HG03565 (cell line): ENCODE data around the gene ANGPT4.

Source experiments
- ATAC-seq: cut with Tn5 transposase; IDR thresholded peaks from one replicate; pipeline ENCODE4 v1.9.1; 2021; ENCODE audit warnings: mild to moderate bottlenecking, moderate library complexity; ENCODE audit not compliant: unreplicated experiment

The ANGPT4 gene, protein sequence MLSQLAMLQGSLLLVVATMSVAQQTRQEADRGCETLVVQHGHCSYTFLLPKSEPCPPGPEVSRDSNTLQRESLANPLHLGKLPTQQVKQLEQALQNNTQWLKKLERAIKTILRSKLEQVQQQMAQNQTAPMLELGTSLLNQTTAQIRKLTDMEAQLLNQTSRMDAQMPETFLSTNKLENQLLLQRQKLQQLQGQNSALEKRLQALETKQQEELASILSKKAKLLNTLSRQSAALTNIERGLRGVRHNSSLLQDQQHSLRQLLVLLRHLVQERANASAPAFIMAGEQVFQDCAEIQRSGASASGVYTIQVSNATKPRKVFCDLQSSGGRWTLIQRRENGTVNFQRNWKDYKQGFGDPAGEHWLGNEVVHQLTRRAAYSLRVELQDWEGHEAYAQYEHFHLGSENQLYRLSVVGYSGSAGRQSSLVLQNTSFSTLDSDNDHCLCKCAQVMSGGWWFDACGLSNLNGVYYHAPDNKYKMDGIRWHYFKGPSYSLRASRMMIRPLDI

DNA sequence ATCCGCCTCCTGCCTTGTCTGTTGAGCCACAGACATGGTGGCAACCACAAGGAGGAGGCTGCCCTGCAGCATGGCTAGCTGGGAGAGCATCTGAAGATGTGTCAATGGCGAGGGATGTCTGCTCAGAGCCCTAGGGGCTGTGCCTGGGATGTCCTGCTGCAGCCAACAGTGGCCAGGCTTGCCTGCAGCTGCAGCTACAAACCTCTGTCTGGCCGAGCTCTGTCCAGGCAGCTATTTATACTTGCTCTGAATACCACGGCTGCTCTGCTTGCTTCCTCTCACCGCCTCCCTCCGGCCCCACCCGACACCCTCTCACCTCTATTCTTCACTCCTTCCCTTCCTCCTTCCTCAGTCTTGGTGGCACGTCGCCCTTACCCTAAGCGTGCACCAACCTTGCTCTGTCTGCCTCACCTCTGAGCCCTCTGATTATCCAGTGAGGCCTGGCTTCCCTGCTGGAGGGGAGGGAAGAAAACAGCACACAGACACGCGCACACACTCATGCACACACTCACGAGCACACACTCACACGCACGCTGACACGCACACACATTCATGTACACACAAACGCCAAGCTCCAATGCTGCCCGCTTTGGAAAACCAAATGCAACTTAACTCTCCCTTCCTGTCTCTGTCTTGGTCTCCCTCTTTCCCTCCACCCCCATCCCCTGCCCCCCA, at the start of gene ANGPT4:
Gene ANGPT4 (minus strand): TSS at position 210 of the 675 bp plus-strand sequence. CDS start 120 bp downstream, at position 90.
- no peak for ATAC-seq

DNA sequence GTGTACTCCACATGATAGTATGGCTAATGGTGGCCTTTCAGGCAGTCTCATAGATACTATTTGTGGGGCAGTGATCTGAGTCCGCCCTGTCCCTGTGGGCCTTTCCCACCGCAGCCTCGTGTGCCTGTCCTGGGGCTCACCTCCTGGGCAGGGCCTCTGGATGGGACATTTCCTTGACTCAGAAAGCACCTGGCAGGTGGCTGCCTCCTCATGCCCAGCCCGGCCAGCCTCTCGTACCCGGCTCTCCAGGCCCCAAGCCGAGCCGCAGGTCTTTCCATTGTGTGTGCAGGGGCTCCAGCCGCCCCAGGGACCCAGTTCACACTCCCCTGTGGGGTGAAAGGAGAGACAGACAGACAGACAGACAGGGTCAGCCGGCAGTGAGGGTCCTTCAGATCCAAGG, 47.7 kb upstream of the ANGPT4 start:
- no peak for ATAC-seq

DNA sequence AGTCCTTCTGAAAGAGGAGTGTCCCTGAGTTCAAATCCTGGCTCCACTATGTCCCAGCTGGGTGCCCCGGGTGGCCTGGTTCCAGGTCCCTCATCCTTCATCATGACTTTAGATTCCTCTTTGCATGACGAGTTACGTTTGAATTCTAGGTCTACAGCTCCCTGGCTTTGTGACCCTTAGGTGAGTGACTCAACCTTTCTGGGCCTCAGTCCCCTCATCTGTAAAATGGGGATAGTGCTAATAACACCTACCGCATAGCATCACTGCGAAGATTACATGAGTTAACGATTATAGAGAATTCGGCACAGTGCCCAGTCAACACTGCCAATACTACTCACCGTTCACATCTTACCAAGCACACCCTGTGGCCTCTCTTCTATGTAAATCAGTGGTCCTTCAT, 46.5 kb upstream of the ANGPT4 start:
- no peak for ATAC-seq

DNA sequence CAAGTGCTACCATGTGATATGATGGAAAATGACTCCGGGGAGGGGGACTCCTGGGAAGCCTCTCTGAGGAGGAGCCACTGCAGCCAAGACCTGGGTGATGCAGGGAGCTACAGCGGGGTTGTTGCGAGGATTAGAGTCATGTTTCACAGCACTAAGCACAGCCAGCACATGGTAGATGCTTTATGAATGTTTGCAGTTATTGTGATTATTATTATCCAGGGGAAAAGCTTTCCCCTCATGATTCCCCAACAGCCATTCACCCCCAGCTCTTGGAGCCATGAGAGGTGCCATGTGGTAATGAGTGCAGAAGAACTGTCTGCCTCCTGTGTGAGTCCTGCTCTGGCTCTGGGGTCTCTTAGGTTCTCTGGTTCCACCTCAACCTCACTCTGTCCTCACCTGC, 46.1 kb upstream of the ANGPT4 start:
- ATAC-seq = no peak

DNA sequence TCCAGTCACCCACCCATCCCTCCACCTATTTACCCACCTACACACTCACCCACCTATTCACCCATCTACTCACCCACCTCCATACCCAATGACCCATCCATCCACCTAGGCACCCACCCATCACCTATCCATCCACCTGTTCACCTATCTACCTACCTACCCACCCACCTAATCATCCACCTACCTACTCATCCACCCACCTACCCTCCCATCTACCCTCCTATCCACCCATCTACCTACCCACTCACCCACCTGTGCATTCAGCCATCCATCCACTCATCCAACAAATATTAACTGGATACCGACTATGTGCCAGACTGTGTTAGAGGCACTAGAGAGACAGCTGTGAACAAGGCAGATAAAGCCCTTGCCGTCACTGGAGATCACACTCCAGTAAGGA, 45.6 kb upstream of the ANGPT4 start:
- no peak for ATAC-seq

DNA sequence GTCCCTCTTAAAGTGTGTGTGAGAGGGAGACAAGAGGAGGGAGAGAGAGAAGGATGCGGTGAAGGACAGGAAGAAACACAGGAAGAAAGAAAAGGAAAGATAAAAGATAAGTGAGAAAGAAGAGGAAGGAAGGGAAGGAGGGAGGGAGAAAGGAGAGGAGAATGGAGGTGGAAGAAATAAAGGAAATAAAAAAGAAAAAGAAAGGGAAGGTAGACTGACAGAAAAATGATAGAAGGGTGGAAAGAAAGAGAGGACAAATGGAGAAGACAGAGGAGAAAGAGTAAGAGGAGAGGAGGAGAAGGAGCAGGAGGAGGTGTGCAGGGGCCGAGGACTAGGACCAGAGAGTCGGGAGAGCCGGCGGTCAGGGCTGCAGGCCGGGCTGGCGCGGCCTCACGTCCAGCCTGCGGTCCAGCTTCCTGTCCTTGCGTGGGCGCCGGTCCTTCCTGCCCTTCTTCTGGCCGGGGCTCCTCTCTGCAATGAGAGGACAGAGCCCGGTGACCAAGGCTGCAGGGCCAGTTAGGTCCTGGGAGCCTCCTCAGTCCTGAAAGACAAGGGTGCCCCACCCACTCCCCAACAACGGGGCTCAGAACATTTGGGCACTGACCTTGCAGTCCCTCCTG, 44.0 kb upstream of the ANGPT4 start:
- no peak for ATAC-seq

DNA sequence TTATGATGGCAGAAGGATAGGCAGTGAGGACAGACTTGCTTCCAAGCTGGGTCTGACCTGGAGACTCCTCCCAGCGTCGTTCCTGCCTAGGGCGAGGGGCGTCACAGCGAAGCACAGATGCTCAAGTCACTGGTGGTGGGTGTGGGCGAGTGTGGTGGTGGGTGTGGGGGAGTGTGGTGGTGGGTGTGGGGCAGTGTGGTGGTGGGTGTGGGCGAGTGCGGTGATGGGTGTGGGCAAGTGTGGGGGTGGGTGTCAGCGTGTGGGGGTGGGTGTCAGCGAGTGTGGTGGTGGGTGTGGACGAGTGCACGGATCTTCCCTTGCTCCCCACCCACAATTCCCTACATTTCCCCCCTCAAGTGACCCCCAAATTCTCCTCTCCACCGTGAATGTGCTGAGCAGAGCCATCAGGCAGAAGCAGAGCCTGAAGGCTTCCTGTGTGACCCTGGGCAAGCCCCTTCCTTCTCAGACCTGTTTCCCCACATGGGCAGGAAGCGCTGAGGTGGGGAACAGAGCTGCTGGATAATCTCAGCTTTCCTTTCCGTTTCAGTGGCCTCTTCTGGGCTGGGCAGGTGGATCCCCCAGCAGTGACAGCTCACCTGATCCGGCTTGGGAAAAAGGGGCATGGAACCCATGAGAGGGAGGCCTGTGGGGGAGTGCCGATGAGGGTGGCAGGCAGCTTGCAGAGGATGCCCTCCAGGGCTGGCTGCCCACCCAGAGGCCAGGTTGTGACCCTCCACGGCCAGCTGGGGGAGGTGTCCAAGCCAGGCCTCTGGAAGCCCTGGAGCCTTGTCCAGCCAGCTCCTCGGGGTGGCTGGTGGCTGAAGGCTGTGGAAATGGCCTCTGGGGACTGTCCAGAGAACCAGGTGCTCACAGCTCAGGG, 43.0 kb upstream of the ANGPT4 start:
- ATAC-seq = no peak

DNA sequence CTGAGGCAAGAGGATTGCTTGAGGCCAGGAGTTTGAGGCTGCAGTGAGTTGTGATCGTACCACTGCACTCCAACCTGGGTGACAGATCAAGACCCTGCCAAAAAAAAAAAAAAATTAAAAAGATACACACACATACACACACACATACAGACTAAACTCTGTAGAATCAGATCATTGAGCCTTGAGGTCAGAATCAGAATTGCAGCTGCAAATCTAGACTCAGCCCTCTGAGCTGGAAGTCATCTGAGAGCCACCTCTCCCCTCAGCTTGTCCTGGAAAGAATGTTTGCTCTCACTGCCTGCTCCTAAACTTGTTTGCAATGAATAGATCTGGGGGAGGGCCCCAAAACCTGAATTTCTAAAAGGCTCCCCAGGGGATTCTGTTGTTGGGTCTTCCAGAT, 41.4 kb upstream of the ANGPT4 start:
- ATAC-seq = no peak

DNA sequence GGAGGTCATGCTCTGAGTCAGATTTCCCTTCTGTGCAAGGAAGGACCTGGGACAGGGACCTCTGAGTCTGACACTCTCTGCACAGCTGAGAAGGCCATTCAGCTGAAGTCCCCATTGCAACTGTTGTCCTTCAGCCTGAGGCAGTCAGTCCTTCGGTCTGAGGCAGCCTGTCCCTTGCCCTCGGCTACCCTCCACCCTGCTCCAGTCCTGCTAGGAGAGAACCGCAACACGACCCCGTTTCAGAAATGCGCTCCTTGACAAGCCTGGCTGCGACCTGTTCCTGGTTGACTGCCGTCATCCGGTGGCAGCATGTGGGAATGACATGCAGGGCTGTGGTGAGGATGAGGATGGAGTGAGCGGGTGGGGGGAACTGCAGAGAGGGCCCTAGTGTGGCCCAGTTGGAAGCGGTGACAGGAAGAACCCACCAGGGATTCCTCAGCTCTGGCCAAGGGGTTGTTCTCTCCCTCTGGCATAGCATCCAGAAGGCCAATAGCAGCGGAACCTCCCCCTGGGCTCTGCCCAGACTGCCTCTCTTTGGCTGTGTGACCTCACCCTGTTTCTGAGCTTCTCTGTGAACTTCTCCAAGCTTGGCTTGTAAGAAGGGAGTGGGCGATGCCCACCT, 40.3 kb upstream of the ANGPT4 start:
- ATAC-seq = no peak

DNA sequence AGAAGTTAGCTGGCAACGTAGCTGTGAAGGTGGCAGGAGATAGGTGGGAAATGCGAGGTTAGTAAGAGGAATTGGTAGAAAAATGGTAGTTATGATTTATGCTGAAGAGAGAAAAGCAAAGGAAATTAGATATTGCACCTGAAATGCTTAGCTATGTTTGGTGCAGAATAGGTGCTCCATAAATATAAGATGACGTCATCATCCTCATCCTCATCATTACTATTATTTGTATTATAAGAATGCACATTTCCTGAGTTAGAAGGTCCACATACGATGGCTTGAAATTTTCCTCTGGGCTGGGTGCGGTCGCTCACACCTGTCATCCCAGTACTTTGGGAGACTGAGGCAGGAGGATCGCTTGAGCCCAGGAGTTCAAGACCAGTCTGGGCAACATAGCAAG, 39.5 kb upstream of the ANGPT4 start:
- ATAC-seq = no peak

DNA sequence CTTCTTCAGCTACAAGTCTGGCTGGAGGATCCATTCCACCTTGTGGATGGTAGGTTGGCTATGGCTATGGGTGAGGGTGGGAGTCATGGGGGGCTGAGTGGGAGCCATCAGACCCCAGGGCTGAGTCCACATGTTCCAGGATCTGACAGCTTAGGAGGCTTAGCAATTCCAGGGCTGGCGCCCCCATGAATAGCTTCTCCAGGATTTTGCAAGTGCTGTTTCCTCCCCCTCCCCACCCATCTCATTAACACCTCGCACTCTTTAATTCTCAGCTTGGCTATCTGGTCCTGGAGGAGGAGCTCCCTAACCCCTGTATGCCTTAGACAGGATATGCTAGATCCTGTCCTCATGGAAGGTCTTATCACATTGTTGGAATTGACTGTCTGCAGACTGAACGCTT, 39.0 kb upstream of the ANGPT4 start:
- no peak for ATAC-seq

DNA sequence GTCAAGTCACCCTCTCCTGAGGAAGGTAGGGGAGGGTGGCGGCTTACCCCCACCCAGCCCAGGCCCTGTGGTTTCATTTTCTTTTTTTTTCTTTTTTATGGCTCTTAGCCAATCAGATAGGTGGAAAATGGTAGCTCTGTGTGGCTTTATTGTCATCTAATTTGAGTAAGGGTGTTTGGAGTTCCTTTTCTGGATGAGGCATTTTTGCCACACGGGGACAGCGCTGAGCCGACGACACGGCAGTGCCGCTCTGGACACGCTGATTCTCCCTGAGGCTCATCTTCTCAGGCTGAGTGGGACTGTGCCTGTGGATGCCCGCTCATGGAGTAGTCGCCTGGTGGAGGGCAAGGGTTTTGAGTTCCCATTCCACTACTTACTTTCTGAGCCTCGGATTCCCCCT, 37.6 kb upstream of the ANGPT4 start:
- ATAC-seq = no peak

DNA sequence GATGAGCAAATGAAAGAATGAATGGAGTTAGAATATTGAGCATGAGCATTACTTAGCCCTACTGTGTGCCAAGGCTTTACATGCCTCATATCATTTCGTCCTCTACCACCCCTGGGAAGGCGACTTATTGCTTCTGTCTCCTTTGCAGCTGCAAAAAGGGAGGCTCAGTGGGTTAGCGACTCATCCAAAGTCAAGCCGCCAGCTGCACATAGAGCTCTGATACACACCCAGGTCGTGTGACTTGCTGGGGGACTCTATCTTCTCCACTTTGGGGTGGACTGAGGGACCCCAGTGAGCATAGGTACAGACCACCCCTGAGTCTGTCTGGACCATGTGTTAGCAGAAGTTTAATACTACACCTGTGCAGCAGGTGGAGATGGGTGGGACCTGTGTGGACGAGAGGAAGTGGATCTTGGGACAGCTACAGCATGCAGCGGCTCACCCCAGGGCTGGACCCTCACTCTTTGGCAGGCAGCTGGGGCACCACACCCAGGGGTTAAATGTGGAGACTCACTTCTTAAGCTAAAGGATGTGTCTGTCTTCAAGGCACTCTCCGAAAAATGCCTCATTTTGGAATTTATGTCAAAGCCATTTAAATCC, 36.2 kb upstream of the ANGPT4 start:
- ATAC-seq = no peak

DNA sequence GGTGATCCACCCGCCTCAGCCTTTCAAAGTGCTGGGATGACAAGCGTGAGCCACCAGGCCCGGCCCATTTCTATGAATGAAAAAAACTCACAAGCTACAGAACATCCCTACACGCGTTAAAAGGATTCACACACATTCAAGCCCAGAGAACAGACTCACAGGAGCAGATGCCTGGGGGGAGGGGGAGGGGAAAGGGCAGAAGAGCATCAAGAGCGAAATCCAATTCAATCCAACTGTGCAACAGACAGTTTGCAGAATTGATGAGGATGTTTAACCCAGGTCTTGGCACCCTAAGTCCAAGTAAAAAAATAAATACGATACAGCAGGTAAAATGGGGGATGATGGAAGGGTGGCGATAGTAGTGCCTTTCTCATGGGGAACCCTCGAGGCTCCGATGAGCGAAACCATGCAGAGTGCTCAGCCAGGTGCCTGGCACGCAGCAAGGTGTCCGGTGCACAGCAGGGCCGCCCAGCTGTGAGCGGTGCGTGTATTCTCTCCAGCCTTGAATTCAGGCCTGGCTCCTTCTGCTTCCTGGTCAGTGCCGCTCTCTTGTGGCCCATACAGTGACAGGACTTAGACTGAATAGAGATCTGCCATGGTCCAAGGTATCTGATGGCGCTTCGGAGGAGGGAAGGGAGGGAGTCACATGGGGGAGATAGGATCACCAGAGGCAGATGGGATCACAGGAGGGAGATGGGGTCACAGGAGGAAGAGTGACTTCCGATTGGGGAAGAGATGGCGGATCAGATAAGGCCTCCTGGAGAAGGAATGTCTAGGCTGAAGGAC, 35.4 kb upstream of the ANGPT4 start:
- no peak for ATAC-seq

DNA sequence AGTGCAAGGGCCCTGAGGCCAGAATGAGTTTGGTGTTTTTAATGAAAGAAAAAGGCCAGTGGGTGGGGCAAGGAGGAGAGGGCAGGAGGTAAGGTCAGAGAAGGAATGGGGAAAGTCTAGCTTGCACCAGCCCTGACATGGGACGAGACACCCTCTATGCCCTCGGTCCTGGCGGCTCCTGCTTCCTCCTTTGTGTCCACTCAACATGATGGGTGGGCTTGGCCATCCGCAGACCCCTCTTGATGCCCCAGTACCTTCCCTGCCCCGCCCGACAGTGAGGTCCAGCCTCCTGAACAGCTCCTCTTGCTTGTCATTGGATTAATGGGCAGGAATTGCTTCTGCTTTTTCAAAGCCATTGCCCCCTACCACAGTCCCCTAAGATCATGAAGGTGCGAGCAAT, 33.6 kb upstream of the ANGPT4 start:
- no peak for ATAC-seq

DNA sequence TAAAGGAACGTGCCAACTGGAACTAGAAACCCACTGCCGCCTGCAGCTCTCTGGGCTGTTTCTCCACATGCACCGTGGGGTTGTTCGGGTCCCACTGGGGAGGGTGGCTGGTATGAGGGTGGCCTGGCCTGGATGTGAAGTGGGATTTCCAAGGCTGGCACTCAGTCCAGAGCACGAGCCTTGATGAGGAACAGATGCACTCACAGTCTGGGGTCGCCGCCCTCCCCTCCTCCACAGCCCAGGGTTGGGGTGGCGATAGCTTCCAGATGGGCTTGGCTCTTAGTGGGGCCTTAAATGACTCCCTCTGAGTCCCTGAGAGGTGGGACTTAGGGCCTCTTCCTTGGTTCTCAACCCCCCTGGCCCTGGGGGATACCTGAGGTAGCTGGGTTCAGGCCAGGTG, 30.7 kb upstream of the ANGPT4 start:
- ATAC-seq = no peak

DNA sequence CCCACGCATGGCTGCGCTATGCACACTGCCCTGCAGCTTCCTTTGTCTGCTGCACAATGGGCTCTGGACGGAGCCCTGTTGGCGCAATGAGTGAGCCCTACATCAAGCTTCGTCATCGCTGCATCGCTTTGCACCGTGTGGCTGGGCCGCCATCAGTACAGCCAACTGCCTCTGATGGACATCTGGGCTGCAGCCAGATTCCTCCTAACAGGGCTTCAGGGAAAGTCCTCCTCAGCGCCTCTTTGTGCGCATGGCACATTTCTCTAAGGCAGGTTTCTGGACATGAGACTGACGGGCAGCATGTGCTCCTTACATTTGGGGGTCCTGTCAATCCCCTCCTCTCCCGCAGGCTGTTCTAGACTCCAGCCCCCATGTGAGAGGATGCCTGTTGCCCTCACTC, 29.7 kb upstream of the ANGPT4 start:
- no peak for ATAC-seq

DNA sequence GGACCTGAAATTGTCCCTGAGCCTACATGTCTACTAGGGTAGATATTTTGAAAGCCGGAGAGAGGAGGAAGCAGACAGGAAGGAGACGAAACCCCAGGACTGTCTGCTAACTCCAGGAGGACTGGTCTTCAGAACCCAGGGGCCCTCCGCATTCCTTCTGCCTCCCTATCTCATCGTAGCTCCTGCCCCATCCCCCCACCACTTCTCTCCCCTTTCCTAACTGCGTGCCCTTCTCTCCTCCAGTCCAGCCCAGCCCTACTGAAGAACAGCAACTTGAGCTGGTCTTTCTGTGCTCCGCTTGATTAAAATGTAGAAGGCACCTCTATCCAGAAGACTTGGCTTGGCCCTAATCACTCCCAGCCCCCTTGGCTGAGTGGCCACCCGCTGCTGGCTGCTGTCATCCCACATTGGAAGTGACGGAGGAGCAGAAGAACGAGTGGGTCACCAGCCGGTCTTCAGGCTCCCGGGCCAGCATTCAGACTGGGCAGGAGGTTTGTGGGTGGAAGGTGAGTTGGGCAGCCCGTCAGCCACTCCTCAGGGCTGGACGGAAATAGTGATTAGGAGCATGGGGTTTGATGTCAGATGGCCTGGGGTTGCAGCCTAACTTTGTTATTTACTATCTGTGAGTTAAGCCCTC, 28.8 kb upstream of the ANGPT4 start:
- no peak for ATAC-seq

DNA sequence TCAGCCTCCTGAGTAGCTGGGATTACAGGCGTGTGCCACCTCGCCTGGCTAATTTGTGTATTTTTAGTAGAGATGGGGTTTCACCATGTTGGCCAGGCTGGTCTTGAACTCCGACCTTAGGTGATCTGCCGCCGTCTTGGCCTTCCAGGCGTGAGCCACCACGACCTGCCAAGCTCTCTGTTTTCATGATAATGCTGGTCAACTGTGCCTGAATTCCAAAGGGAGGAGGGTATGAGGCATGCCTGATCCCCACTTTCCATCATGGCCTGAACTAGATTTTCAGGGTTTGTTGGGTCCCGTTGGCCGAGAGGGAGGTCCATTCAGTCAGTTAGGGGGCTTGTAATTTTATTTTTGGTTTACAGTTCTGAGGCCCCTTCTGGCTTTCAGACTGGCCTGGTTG, 28.0 kb upstream of the ANGPT4 start:
- no peak for ATAC-seq
